ENCODE results near the gene LMF1.
"Not testable (repeated sequence)": the region's sequence is repeated elsewhere in the genome, so short reads cannot be mapped to it uniquely, and the experiment has no call there.

The LMF1 gene

GRCh38 chr16:968620-969019 lies 2.2 kb downstream of the LMF1 start:
- DNase-seq: no peak

- DNase-seq: no peak
Measured at GRCh38 chr16:967546-968295, 3.1 kb downstream of the LMF1 start.

- no peak for DNase-seq
Measured at GRCh38 chr16:967077-967541, 3.7 kb downstream of the LMF1 start.

- no peak for DNase-seq
Measured at GRCh38 chr16:966505-966904, 4.3 kb downstream of the LMF1 start.

GRCh38 chr16:966035-966434 lies 4.7 kb downstream of the LMF1 start:
- no peak for DNase-seq

- no peak for DNase-seq
Measured at GRCh38 chr16:965487-965886, 5.3 kb downstream of the LMF1 start.

- no peak for DNase-seq
Measured at GRCh38 chr16:965036-965395, 5.8 kb downstream of the LMF1 start.

GRCh38 chr16:964356-965035 lies 6.3 kb downstream of the LMF1 start:
- DNase-seq: no peak

- no peak for DNase-seq
Measured at GRCh38 chr16:963913-964312, 6.9 kb downstream of the LMF1 start.

GRCh38 chr16:962901-963814 lies 7.6 kb downstream of the LMF1 start:
- DNase-seq: no peak

- DNase-seq: no peak
Measured at GRCh38 chr16:962366-962765, 8.4 kb downstream of the LMF1 start.

GRCh38 chr16:959232-960040 lies 11.3 kb downstream of the LMF1 start:
- DNase-seq: no peak

GRCh38 chr16:955766-956165 lies 15.0 kb downstream of the LMF1 start:
- DNase-seq: not testable (repeated sequence)

- not testable (repeated sequence) for DNase-seq
Measured at GRCh38 chr16:953818-954217, 17.0 kb downstream of the LMF1 start.

- DNase-seq: no peak
Measured at GRCh38 chr16:952321-952720, 18.5 kb downstream of the LMF1 start.

GRCh38 chr16:951660-952301 lies 19.0 kb downstream of the LMF1 start:
- no peak for DNase-seq

GRCh38 chr16:950733-951573 lies 19.8 kb downstream of the LMF1 start:
- DNase-seq: not testable (repeated sequence)

- not testable (repeated sequence) for DNase-seq
Measured at GRCh38 chr16:948767-949166, 22.0 kb downstream of the LMF1 start.

- DNase-seq: not testable (repeated sequence)
Measured at GRCh38 chr16:947922-948303, 22.9 kb downstream of the LMF1 start.

- DNase-seq: no peak
Measured at GRCh38 chr16:947255-947921, 23.4 kb downstream of the LMF1 start.

- no peak for DNase-seq
Measured at GRCh38 chr16:946048-946395, 24.8 kb downstream of the LMF1 start.

Data from activated CD8-positive, alpha-beta memory T cell treated with anti-CD3 and anti-CD28 coated beads for 24 hours (primary cell).